AG08396 (cell line): ENCODE data around the gene VAV1.
"Not testable (repeated sequence)": the region's sequence is repeated elsewhere in the genome, so short reads cannot be mapped to it uniquely, and the experiment has no call there.

Experiments used
- DNase-seq: peaks from one replicate; pipeline ENCODE4 v3.0.0; 2012; ENCODE audit warnings: low spot score, mixed read lengths

The VAV1 gene

GRCh38 chr19:6790194-6791128 lies 18.0 kb downstream of the VAV1 start:
- no peak for DNase-seq

- no peak for DNase-seq
These were observed 18.7 kb downstream of the VAV1 start for GRCh38 chr19:6791237-6791636.

GRCh38 chr19:6793411-6793810 lies 20.9 kb downstream of the VAV1 start:
- no peak for DNase-seq

- no peak for DNase-seq
These were observed 21.5 kb downstream of the VAV1 start for GRCh38 chr19:6793973-6794372.

- no peak for DNase-seq
These were observed 22.4 kb downstream of the VAV1 start for GRCh38 chr19:6794686-6795431.

- DNase-seq = no peak
These were observed 23.8 kb downstream of the VAV1 start for GRCh38 chr19:6796278-6796677.

GRCh38 chr19:6797646-6798045 lies 25.1 kb downstream of the VAV1 start:
- DNase-seq = no peak

GRCh38 chr19:6800160-6800790 lies 27.8 kb downstream of the VAV1 start:
- not testable (repeated sequence) for DNase-seq

- peak; percentile 25 for DNase-seq
These were observed 28.5 kb downstream of the VAV1 start for GRCh38 chr19:6800991-6801484.

GRCh38 chr19:6801485-6802086 lies 29.1 kb downstream of the VAV1 start:
- DNase-seq = no peak

GRCh38 chr19:6802336-6803035 lies 30.0 kb downstream of the VAV1 start:
- no peak for DNase-seq

GRCh38 chr19:6803036-6803404 lies 30.5 kb downstream of the VAV1 start:
- DNase-seq = no peak

- DNase-seq = no peak
These were observed 34.0 kb downstream of the VAV1 start for GRCh38 chr19:6806488-6806887.

GRCh38 chr19:6807291-6807690 lies 34.8 kb downstream of the VAV1 start:
- DNase-seq = no peak

GRCh38 chr19:6808494-6808893 lies 36.0 kb downstream of the VAV1 start:
- no peak for DNase-seq

- no peak for DNase-seq
These were observed 36.8 kb downstream of the VAV1 start for GRCh38 chr19:6809262-6809661.

- DNase-seq = no peak
These were observed 38.9 kb downstream of the VAV1 start for GRCh38 chr19:6811378-6811777.

GRCh38 chr19:6811906-6812305 lies 39.4 kb downstream of the VAV1 start:
- DNase-seq = peak; percentile 60

GRCh38 chr19:6812612-6813011 lies 40.1 kb downstream of the VAV1 start:
- no peak for DNase-seq

- DNase-seq = no peak
These were observed 41.2 kb downstream of the VAV1 start for GRCh38 chr19:6813659-6814058.

GRCh38 chr19:6817179-6817578 lies 44.7 kb downstream of the VAV1 start:
- DNase-seq = no peak

- no peak for DNase-seq
These were observed 45.7 kb downstream of the VAV1 start for GRCh38 chr19:6818246-6818645.
